NCI-H748 treated with DMSO at 0.1 percent for 48 hours (cell line): ENCODE data around the gene GBA3.

Source experiments
- DNase-seq: peaks from one replicate; lab custom pipeline; 2025; lab: John Stamatoyannopoulos, UW

Gene GBA3

DNA sequence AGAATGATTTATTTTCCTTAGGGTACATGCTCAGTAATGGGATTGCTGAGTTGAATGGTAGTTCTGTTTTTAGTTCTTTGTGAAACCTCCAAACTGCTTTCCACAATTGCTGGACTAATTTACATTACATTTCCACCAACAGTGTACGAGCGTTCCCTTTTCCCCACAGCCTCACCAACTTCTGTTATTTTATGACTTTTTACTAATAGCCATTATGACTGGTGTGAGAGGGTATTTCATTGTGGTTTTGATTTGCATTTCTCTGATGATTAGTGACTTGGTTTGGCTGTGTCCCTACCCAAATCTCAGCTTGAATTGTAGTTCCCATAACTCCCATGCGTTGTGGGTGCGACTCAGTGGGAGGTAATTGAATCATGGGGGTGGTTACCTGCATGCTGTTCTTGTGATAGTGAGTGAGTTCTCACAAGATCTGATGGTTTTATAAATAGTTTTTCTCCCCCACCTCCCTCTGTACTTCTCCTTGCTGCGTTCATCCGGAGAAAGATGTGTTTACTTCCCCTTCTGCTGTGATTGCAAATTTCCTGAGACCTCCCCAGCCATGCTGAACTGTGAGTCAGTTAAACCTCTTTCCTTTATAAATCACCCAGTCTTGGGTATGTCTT lies 95.1 kb downstream of the GBA3 start:
- DNase-seq = no peak

DNA sequence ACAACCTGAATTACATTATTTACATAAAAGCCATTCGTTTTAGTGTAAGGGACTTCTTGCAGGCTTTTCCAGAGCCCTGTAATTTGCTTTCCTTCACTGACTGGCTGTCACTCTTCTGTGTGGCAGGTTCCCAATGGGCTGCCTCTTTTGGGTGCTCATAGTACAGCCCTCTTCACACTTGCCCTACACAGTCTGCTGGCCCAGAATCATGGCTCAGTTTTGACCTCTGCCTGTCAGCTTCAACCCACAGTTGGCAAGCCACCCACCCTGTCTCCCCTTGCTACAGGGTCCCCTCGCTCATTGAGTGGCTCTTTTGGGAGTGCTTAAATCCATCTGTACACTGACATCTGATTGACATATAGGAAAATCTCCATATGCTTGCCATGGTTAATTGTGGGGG lies 97.9 kb downstream of the GBA3 start:
- DNase-seq = no peak

DNA sequence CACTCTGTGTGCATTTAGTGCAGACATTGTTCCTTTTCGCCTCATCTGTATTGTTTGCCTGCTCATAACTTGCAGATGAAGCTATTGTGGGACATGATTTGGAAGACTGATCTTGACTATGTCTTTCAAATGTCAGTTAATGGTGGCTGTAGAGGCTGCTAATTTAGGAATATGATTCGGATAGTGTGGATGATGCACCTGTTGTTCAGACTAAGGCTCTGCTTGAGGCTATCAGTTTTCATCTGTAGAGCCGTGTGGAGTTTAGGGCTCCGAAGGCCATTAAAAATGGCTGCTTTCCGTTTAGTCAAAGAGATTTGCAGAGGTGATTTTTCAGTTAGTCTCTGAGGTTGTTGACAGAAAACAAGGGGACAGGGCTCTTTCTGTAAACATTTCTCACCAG lies 102.0 kb downstream of the GBA3 start:
- DNase-seq = no peak

DNA sequence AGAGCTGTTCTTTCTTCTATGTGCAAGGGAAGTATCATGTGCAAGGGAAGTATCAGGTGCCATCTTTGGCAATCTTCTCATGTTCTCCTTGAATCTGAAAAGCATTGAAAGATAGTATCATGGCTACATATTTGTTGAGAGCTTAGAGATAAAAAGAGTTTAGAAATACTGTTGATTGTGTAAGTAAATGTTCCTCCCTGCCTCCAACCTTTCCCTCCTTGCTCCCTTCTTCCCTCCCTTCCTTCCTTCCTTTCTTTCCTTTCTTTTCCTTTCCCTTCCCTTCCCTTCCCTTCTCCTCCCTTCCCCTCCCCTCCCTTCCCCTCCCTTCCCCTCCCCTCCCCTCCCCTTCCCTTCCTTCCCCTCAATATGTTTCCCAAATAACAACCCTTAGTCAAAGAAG lies 108.7 kb downstream of the GBA3 start:
- no peak for DNase-seq

DNA sequence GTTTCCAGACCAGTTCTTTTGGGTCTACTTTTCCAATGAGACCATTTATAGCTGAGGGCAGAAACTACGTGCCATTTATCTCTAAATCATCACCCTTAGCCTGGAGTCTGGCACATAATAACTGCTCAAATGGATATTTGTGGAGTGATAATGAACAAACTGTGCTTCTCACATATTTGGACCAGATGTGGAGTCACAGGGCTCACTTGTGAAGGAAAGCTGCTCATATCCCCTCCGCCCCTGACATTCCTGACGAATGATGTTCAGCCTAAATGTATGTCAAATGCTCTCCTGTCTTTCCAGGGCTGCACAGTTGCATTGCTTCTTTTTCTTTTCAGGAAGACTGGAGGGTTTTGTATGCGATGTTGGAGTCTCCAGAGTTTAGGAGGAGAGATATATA lies 110.1 kb downstream of the GBA3 start:
- no peak for DNase-seq

DNA sequence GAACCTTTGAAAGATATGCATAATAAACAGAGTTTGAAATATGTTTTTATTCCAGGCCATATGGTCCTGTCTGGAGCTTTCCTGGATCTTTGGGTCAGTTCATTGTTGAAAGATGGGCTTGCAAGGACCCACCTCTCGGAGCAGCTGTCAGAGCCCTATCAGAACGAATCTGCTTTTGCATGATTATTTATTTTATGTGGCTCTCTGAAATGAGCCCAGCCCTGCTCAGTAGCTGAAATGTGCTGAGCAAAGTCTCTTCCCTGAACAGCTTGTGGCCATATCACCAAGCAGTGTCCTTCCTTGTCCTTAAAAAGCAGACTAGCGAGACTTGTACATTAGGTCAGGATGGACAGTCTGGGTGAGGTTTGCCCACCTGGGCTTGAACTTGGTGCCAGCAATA lies 110.8 kb downstream of the GBA3 start:
- no peak for DNase-seq

DNA sequence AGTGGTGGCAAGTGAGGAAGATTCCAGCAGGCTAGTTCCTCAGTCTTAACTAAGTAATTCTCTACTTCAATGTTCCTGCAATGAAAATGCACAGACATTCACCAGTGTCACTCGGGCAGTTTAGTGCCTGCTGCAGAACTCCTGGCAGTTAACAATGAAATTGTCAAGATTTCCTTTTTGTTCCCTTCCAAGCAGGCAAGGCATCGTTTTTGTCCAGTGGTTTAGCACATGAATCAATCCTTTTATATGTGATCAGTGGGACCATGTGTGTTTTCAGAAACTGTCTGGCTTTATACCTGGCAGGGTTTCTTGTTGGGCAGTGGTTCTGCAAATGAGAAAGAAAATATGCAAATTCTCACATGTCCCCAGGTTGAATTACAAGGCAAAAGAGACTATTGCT lies 122.2 kb downstream of the GBA3 start:
- no peak for DNase-seq

DNA sequence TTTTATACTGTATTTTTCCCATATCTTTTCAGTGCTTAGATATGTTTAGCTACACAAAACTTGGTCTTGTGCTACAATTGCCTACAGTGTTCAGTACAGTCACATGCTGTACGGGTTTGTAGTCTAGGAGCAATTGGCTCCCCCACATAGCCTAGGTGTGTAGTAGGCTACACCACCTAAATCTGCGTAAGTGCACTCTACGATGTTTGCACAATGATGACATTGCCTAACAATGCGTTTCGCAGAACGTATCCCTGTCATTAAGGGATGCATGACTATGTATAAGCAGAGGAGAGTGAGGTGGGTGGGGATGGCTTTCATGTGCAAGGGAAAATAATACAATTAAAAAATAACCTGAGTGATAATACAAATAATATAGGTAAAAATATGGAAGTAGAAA lies 131.4 kb downstream of the GBA3 start:
- no peak for DNase-seq

DNA sequence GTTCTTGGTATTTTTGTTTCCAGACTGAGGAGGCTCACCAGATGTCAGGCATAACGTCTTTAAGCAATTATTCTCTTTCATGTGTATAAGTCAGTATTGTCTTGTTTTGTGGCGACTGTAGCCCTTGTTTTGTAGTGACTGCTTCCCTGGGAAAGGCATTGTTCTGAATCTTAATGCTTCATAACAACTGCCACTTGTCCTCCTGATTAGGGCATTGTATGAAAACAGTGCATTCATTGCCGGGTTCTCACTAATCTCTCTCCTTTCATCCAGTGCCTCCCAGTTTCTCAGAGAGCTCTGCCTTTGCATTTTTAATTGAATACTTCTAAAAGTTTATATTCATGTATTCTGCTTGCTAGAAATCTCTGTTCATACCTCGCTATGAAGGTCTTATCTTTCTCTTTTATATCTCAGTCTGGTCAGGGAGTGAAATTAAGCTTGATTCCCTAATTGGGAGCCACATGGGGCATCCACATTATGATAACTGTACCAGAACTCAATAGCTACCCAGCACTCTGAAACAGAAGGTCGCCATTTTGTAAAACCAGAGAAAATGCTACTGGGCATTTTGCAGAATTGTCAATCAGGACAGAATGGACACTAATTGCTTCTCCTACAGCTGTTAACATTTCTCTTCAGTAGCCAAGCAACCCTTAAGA lies 149.8 kb downstream of the GBA3 start:
- peak; percentile 38 for DNase-seq

DNA sequence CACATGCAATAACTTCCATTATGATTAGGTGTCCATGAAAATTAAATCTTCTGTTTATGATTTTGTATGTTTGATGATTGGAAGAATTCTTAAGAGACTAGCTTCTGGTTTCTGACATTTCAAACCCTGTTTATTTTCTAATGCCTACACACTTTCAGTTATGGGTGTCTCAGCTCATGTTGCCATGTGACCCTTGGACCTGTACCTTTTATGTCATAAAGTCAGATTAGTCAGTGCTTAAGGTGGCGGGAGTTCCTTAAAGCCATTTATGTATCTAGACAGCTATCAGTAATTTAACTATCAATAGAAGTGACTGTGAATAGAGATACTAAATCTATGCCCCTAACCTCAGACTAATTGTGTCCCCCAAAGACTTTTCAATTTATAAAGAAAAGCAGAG lies 155.6 kb downstream of the GBA3 start:
- no peak for DNase-seq

DNA sequence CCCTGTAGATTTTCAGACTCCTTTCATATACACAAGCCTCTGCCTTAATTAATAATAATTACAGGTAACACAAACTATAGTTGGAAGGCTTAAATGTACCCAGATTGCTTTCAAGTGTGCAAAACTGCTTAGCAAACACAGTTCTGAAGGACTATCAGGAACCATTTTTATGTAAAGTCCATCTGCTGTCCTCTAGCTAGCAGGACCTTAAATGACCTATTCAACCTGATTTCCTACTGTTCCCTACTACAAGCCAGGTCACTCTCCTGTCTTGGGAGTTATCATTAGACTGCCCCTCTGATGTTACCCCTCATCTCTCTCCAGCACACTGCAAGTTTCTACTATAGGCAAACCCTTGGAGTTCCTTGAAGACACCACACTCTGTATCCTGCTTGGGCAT lies 157.3 kb downstream of the GBA3 start:
- DNase-seq = peak; percentile 92

DNA sequence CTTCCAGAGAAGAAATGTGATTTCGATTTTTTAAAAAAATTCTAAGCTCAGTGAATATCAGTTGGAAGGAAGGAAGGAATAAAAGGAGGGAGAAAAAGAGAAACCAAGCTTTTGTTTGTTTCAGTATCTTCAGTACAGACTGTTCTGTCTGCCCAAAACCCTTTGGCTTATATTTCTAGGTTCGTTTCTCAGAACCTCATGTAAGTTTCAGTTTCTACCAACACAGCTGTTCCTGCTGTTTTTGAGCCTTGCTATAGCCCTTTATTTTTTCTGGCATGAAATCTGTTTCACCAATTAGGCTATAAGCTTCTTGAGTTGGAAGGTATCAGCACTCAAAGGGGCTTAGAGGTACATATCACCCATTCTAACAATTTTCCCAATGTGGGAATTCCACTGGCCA lies 157.9 kb downstream of the GBA3 start:
- no peak for DNase-seq

DNA sequence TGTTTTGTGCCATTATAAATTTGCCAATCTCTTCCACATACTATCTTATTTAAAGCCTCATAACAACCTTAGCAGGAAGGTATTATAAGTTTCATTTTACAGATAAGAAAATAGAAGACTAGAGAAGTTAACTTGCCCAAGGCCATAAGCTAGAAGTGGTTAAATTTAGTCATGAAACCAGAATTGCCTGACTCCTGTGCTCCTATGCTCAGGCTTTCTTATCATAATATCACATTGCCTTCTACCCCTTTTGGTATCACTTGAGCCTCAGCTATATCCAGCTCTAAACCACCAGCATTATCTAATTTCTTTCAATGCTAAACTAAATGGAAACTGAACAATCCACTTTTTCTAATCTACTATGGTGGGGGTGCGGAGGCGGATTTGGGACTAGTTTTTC lies 164.7 kb downstream of the GBA3 start:
- no peak for DNase-seq

DNA sequence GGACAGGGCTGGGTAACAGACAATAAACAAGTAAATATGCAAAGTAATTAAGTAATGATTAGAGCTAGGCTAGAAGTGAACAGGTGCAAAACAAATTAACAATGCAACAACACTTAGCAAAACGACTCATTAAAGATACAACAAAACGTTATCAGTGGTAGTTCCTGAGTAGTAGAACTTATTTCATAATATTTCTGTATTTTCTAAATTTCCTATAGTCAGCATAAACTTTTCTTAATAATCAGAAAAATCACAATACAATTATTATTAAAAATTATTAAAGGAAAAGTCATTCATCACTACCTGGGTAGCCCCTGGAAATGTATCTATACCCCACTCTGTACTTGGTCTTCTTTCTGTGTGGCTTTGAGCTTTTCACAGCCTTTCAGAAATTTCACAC lies 166.6 kb downstream of the GBA3 start:
- DNase-seq = no peak
